Erythroblast (primary cell): Measurements from ENCODE around the gene TMOD1.

ENCODE experiments used
- GATA1 ChIP-seq: IDR thresholded peaks from 2 replicates; pipeline ENCODE4 v1.6.1; 2011; ENCODE audit warnings: low read depth, mild to moderate bottlenecking, control low read depth, low read length, moderate library complexity
- POLR2A ChIP-seq: IDR thresholded peaks from 2 replicates; pipeline ENCODE4 v1.6.1; 2011; ENCODE audit warnings: mild to moderate bottlenecking, low read length

GRCh38 chr9:97475059-97475458 is 26.4 kb upstream of the TMOD1 start:
- no peak for TF ChIP-seq POLR2A
- no peak for TF ChIP-seq GATA1
